ENCODE measurements around the gene PKN1.
A peak's percentile ranks its signal among the peaks of the same experiment; 100 is the strongest.
"Not testable (repeated sequence)": the region's sequence is repeated elsewhere in the genome, so short reads cannot be mapped to it uniquely, and the experiment has no call there.

The PKN1 gene

GRCh38 chr19:14402332-14403144, 30.6 kb upstream of the PKN1 start:
- TF ChIP-seq CTCF (conservative IDR thresholded peaks at IDR 0.05; ENCODE audit: low read depth, low read length), result no peak
- no peak overlapping the region for H3K4me3 ChIP-seq (ENCODE audit: low read depth, low read length)
- peak; percentile 74 for DNase-seq (ENCODE audit: low read depth)

GRCh38 chr19:14403145-14403930, 29.8 kb upstream of the PKN1 start:
- DNase-seq (ENCODE audit: low read depth); H3K4me3 ChIP-seq (ENCODE audit: low read depth, low read length): not testable (repeated sequence)

GRCh38 chr19:14404312-14404711, 28.8 kb upstream of the PKN1 start:
- no peak overlapping the region for H3K4me3 ChIP-seq (ENCODE audit: low read depth, low read length)
- no peak for TF ChIP-seq CTCF (conservative IDR thresholded peaks at IDR 0.05; ENCODE audit: low read depth, low read length)

GRCh38 chr19:14405380-14405757, 27.7 kb upstream of the PKN1 start:
- no peak for TF ChIP-seq CTCF (conservative IDR thresholded peaks at IDR 0.05; ENCODE audit: low read depth, low read length)
- no peak for DNase-seq (ENCODE audit: low read depth)
- H3K4me3 ChIP-seq (ENCODE audit: low read depth, low read length), result no peak overlapping the region

More at GRCh38 chr19:14404312-14404711, 28.8 kb upstream of the PKN1 start:
- no peak for DNase-seq (ENCODE audit: low read depth)

- DNase-seq (ENCODE audit: low read depth), result peak; percentile 96
- H3K4me3 ChIP-seq (ENCODE audit: low read depth, low read length), result peak overlapping the region; percentile 41
- TF ChIP-seq CTCF (conservative IDR thresholded peaks at IDR 0.05; ENCODE audit: low read depth, low read length), result peak; percentile 76
Measured at GRCh38 chr19:14405758-14406644, 27.1 kb upstream of the PKN1 start.

- DNase-seq (ENCODE audit: low read depth), result no peak
- no peak for TF ChIP-seq CTCF (conservative IDR thresholded peaks at IDR 0.05; ENCODE audit: low read depth, low read length)
- H3K4me3 ChIP-seq (ENCODE audit: low read depth, low read length), result no peak overlapping the region
Measured at GRCh38 chr19:14406645-14407401, 26.3 kb upstream of the PKN1 start.

Measured in choroid plexus epithelial cell (primary cell).